Measurements from ENCODE around the gene NPR1. TPM values are rescaled to one million over a fixed set of nuclear protein-coding genes. Genes with fewer than 3 reads are reported as not detected.

NPR1 gene
- total RNA-seq, 1 experiment from 2014 or later = 0.06 TPM

DNA sequence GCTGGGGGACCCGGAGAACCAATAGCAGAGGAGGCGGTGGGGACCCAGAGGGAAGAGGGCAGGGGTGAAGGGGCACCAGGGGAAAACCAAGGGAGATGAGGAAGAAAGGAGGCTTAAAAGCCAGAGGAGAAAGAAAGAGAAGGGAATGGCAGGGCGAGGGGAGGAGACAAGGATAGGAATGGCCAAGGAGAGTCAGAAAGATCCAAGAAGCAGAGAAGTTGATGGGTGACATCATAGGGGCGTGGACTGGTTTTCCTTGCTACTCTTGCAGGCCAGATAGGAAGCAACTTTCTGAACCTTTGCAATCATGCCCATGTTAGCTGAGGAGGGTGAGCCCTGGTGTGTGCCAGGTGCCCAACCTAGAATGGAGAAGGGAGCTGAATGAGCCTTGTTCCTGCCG, 5.4 kb downstream of the NPR1 start:
- Histone ChIP-seq H3K4me3 (no peak overlapping the region), H3K27ac (no peak overlapping the region), H3K27me3 (peaks cover 19% of the 10 kb centered on the region), H3K36me3 (no peaks in the 10 kb centered on the region), H3K9me3 (replicated peaks) (no peaks in the 10 kb centered on the region), H3K4me1 (no peaks in the 10 kb centered on the region)
- DNase-seq = no peak

DNA sequence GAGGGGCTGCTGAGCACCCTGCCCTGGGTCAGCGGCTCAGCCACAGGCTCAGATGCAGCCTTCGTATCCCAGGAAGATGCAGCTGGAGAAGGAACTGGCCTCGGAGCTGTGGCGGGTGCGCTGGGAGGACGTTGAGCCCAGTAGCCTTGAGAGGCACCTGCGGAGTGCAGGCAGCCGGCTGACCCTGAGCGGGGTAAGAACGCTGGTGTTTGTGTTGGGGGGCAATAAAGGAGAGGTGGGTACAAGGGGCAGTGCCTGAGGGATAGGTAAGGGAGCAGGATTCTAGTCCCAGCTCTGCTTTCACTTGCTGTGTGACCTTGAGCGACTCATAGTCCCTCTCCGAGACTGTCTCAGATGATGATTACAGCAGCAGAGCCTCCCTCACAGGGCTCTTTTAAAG, 6.4 kb downstream of the NPR1 start:
- Histone ChIP-seq H3K4me1 (no peaks in the 10 kb centered on the region), H3K9me3 (replicated peaks) (no peaks in the 10 kb centered on the region)
- DNase-seq = no peak

DNA sequence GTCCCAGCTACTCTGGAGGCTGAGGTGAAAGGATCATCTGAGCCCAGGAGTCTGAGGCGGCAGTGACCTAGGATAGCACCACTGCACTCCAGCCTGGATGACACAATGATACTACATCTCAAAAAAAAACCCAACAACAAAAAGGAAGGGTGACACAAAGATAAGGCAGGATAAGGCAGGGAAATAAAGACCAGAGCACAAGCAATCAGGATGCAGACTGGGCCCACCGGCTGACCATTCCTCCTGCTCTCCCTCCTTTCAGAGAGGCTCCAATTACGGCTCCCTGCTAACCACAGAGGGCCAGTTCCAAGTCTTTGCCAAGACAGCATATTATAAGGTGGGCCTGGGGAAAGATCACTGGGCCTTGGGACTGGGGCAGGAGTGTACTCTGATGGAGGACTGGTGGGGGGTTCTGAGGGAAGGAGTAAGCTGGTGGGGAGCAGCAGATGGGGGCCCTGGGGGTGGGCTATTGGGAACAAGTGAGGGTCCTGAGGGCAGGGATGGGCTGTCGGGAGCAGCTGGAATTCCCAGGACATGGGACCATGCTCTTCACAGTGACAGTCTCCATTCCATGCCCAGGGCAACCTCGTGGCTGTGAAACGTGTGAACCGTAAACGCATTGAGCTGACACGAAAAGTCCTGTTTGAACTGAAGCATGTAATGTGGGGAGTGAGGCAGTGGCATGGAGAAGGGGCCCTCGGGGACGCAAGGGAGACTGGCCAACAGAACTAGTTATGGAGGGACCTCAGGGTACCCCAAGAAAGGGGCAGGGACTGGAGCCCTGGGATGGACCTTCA, 7.3 kb downstream of the NPR1 start:
- DNase-seq = no peak
- H3K36me3 ChIP-seq = no peaks in the 10 kb centered on the region
- H3K4me1 ChIP-seq = no peaks in the 10 kb centered on the region
- H3K9me3 ChIP-seq (replicated peaks) = no peaks in the 10 kb centered on the region
- H3K27me3 ChIP-seq = peaks cover 11% of the 10 kb centered on the region; the same call in 1 of the 2 replicates
- no peak overlapping the region for H3K27ac ChIP-seq
- no peak overlapping the region for H3K4me3 ChIP-seq

More for the DNA sequence above, 6.4 kb downstream of the NPR1 start:
- Histone ChIP-seq H3K4me3 (no peak overlapping the region), H3K27me3 (peaks cover 15% of the 10 kb centered on the region; the same call in 1 of the 2 replicates), H3K36me3 (no peaks in the 10 kb centered on the region), H3K27ac (no peak overlapping the region)

DNA sequence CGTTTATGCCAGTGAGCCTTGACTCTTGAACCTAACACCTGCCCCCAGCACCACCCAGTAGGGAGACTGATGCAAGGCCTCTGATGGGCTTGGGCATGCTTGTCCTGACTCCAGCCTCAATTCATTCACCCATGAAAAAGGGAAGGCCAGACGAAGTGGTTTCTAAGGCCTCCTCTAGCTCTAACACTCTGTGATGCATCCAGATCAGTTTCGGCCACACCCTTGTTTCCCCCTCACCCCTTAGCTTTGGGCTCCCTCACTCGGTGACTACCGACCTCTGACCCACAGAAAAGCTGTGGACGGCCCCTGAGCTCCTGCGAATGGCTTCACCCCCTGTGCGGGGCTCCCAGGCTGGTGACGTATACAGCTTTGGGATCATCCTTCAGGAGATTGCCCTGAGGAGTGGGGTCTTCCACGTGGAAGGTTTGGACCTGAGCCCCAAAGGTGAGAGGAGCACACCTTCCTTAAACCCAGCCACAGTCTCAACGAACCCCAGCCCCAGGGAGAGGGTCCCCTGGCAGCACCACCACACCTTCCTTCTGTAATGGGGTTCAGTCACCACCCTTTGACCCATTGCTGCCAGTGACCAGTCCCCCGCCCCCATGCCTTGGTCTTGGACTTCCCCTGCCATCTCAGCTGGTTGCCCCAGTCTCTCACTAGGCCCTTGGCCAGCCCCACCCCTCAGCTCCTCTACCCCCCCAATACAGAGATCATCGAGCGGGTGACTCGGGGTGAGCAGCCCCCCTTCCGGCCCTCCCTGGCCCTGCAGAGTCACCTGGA, 9.0 kb downstream of the NPR1 start:
- no peak overlapping the region for H3K27ac ChIP-seq
- 0 out of 2 replicates have a peak, but pooled peaks cover 4% of the 10 kb centered on the region for H3K27me3 ChIP-seq
- no peaks in the 10 kb centered on the region for H3K36me3 ChIP-seq
- H3K4me1 ChIP-seq = no peaks in the 10 kb centered on the region
- DNase-seq = no peak
- no peak overlapping the region for H3K4me3 ChIP-seq
- H3K9me3 ChIP-seq (replicated peaks) = no peaks in the 10 kb centered on the region

DNA sequence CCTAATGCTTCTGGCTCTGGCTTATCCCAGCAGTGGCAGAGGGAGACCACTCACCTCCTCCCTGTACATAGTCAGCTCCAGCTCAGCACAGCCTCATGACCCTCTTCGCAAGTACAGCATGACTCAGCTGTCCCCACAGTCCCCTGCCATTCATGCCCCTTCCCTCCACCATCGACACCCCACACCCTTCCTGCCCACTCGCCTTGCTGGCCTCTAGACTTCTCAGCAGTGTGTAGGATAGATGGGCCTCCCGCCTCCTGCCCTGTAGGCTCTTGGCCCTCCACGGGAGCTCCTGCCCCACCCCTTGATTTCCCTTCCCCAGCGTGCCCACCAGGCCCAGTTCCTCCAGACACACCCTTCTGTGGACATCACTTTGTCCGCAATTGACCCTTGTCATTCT, 9.8 kb downstream of the NPR1 start:
- H3K27ac ChIP-seq = no peak overlapping the region
- H3K4me1 ChIP-seq = no peaks in the 10 kb centered on the region
- 0 out of 2 replicates have a peak, but pooled peaks cover 4% of the 10 kb centered on the region for H3K27me3 ChIP-seq
- no peak for DNase-seq
- no peaks in the 10 kb centered on the region for H3K9me3 ChIP-seq (replicated peaks)
- H3K4me3 ChIP-seq = no peak overlapping the region
- H3K36me3 ChIP-seq = no peaks in the 10 kb centered on the region

DNA sequence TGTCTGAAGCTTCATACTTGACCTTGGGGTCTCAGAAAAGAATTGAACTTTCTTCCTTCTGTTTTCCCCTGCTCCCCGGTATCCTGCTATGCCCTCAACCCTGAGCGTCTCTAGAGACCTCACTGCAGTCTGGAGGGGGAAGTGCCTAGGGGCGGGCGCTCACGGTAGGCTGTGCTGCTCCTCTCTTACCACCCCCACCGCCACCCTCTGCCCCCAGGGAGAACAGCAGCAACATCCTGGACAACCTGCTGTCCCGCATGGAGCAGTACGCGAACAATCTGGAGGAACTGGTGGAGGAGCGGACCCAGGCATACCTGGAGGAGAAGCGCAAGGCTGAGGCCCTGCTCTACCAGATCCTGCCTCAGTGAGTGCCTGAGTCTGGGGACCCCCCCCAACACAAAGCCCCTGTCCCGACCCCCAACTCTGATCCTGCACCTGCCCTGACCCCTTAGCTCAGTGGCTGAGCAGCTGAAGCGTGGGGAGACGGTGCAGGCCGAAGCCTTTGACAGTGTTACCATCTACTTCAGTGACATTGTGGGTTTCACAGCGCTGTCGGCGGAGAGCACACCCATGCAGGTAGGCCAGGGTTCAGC, 10.3 kb downstream of the NPR1 start:
- DNase-seq = no peak
- no peak overlapping the region for H3K27ac ChIP-seq
- no peaks in the 10 kb centered on the region for H3K9me3 ChIP-seq (replicated peaks)
- H3K36me3 ChIP-seq = no peaks in the 10 kb centered on the region
- H3K4me3 ChIP-seq = no peak overlapping the region
- no peaks in the 10 kb centered on the region for H3K4me1 ChIP-seq
- H3K27me3 ChIP-seq = 0 out of 2 replicates have a peak, but pooled peaks cover 4% of the 10 kb centered on the region

DNA sequence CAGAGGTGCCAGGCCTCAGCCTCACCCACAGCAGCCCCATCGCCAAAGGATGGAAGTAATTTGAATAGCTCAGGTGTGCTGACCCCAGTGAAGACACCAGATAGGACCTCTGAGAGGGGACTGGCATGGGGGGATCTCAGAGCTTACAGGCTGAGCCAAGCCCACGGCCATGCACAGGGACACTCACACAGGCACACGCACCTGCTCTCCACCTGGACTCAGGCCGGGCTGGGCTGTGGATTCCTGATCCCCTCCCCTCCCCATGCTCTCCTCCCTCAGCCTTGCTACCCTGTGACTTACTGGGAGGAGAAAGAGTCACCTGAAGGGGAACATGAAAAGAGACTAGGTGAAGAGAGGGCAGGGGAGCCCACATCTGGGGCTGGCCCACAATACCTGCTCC, 15.0 kb downstream of the NPR1 start:
- Histone ChIP-seq H3K36me3 (no peaks in the 10 kb centered on the region), H3K27ac (no peak overlapping the region), H3K4me3 (no peak overlapping the region), H3K4me1 (no peaks in the 10 kb centered on the region), H3K9me3 (replicated peaks) (no peaks in the 10 kb centered on the region), H3K27me3 (0 out of 2 replicates have a peak, but pooled peaks cover 4% of the 10 kb centered on the region)
- DNase-seq = no peak

DNA sequence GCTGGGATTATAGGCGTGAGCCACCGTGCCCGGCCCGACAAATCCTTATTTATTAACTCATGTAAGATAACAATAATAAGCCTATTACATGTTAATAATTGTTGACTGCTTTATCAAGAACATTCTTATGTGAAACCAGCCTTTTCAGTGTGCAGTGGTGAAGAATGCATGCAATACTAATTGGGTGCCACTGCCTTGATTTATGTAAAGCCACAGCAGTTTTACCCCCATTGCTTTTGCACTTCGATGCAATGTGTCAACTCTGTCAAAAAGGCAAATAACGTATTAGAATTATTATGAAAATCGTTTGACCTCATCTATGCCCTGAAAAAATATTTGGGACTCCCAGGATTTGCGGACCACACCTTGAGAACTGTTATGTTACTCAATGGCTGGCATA, 18.3 kb downstream of the NPR1 start:
- no peaks in the 10 kb centered on the region for H3K36me3 ChIP-seq
- no peaks in the 10 kb centered on the region for H3K9me3 ChIP-seq (replicated peaks)
- no peak overlapping the region for H3K27ac ChIP-seq
- no peaks in the 10 kb centered on the region for H3K27me3 ChIP-seq
- H3K4me1 ChIP-seq = no peaks in the 10 kb centered on the region
- DNase-seq = no peak
- no peak overlapping the region for H3K4me3 ChIP-seq

DNA sequence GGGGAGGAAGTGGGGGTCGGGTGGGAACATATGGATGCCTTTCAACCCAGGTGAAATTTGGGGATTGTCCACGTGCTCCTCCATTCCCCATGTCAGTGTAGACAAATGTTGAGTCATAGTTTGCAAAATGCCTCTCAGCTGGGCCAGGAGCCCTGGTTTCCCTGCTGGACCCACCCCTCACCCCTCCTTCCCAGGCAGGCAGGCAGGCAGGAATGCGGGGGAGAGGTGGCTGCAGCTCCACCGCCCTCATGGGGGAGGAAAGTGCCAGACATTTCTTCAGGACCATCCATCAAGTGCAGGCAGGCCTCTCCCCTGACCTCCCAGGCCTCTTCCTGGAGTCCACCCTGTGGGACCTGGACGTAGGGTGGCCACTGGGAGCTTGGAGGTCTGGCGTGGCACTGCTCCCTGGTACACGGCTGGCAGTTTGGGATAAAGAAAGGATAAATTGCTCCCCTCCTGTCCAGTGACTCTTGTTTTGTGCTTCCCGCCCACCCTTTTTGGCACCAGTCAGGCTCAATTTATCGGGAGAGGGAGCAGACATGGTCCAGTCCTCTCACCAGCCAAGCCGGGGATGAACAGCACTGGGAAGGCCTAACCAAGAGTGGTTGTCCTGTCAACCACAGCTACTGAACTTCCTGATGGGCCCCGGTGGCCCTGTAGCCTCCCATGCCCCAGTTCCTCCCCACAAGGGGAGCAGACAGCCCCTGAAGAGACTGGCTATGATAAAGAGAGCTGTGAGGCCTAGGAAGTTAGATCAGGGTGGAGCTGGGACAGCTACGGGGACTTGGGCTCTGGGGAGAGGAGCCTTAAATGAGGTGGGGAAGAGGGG, 18.9 kb downstream of the NPR1 start:
- DNase-seq = no peak
- Histone ChIP-seq H3K4me3 (no peak overlapping the region), H3K9me3 (replicated peaks) (no peaks in the 10 kb centered on the region), H3K27ac (no peak overlapping the region), H3K27me3 (no peaks in the 10 kb centered on the region), H3K4me1 (no peaks in the 10 kb centered on the region), H3K36me3 (no peaks in the 10 kb centered on the region)

DNA sequence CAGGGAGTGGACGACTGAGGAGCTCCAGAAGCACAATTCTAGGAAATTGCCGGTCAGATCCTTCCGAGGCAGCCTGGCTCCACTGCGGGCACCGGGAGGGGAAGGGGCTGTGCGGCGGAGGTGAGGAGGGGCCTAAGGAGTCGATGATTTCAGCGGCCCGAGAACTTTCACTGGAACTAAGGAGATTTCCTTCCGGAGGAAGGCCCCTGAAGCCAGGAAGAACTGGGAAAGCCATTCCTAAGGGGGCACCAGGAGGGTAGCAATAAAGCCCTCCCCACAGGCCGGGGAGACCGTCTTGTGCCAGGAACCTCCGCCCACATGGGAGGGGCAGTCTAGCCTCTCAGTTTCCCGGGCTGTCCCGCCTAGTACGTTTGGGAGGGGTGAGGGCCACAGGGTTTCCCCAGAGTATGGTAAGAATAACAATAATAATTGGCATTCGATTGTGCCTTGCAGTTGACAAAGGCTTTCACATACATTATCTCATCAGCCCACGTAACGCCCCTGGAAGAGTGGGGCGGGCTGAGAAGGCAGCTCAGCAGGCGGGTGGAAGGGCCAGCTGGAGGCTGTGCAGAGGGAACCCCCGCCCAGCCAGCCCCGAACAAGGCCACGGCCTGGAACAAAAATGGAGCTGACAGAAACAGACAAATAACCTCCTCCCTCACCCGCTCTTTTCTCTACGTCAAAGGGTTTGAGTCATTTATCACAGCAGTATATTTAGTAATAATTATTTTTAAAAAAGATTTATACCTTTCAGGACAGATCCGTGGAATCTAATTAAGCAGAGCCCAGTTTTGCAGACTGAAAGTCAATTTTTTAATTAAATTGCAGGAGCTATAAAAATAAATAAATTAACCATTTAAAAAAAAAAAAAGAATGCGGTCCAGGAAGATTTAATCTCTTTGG, 19.8 kb downstream of the NPR1 start:
- H3K27ac ChIP-seq = no peak overlapping the region
- H3K4me3 ChIP-seq = no peak overlapping the region
- peak in 1 of 2 experiments; percentile 19 for DNase-seq
- no peaks in the 10 kb centered on the region for H3K9me3 ChIP-seq (replicated peaks)
- H3K4me1 ChIP-seq = no peaks in the 10 kb centered on the region
- no peaks in the 10 kb centered on the region for H3K27me3 ChIP-seq
- no peaks in the 10 kb centered on the region for H3K36me3 ChIP-seq

DNA sequence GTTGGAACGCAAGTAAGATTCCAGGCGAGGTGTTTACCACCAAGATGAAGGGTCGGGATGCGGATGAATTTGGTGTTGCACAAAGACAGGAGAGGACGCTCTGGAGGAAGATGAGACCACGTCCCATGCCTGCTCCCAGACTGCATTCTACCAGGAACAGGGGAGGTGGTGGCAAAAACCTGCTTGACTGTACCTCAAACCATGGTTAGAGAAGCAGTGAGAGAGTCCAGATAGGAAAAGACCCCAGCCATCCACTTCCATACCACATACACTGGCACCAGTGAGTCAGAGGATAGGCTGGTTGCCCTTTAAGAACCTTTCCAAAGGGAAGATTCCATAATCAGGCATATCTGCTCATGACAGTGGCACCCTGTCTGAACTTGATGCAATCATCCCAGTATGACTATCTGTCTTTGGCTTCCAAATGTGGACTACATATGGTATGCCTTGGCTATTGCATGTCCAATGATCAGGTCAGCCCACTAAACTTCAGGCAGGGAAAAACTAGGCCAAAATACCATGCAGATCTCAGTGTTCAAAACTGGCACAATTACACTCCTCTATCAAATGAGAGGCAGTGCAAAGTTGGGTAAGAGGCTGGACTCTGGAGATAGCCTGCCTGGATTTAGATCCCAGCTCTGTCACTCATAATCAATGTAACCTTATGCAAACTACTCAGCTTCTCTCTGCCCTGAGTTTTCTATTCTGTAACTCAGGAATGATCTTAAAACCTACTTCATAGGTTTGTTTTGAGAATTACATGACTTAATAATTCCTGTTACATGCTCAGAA, 20.6 kb downstream of the NPR1 start:
- DNase-seq = no peak
- Histone ChIP-seq H3K4me1 (no peaks in the 10 kb centered on the region), H3K27ac (no peak overlapping the region), H3K36me3 (no peaks in the 10 kb centered on the region), H3K4me3 (no peak overlapping the region), H3K27me3 (no peaks in the 10 kb centered on the region), H3K9me3 (replicated peaks) (no peaks in the 10 kb centered on the region)

DNA sequence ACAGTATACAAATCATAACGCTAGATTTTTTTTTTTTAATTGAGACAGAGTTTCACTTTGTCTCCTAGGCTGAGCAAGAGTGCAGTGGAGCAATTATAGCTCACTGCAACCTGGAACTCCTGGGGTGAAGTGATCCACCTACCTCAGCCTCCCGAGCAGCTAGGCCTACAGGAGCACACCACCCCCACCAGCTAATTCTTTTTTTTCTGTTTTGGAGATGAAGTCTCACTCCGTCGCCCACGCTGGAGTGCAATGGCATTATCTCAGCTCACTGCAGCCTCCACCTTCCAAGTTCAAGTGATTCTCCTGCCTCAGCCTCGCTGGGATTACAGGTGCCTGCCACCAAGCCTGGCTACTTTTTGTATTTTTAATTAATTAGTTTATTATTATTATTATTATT, 21.3 kb downstream of the NPR1 start:
- Histone ChIP-seq H3K27ac (no peak overlapping the region), H3K27me3 (no peaks in the 10 kb centered on the region), H3K9me3 (replicated peaks) (no peaks in the 10 kb centered on the region), H3K36me3 (no peaks in the 10 kb centered on the region), H3K4me1 (no peaks in the 10 kb centered on the region), H3K4me3 (no peak overlapping the region)
- DNase-seq = no peak

DNA sequence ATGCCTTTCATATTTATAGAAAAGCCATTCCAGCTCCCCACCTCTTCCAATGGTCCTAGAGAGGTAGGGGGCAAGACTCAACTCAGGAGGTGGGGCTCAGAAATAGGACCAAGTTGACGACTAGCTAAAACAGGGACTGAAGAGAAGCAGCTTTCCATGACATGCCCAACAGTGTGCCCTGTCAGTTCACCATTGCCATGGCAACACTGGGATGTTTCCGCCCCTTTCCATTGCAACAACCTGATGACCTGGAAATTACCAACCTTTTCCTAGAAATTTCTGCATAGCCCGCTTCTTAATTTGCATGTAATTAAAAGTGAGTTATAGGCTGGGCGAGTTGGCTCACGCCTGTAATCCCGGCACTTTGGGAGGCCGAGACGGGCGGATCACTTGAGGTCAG, 27.0 kb downstream of the NPR1 start:
- Histone ChIP-seq H3K36me3 (no peaks in the 10 kb centered on the region), H3K4me1 (no peaks in the 10 kb centered on the region), H3K27me3 (no peaks in the 10 kb centered on the region), H3K27ac (no peak overlapping the region), H3K9me3 (replicated peaks) (no peaks in the 10 kb centered on the region), H3K4me3 (no peak overlapping the region)
- no peak for DNase-seq

Data from SJCRH30 (cell line).